Naive thymus-derived CD4-positive, alpha-beta T cell (primary cell): ENCODE measurements around the gene SRRM3. TPM values are rescaled to one million over a fixed set of nuclear protein-coding genes. Genes with fewer than 3 reads are reported as not detected.
"Not testable (repeated sequence)": the region's sequence is repeated elsewhere in the genome, so short reads cannot be mapped to it uniquely, and the experiment has no call there.

Experiments used
- ATAC-seq: fragments of 150-1000 bp; cut with Tn5 transposase; 2 replicates; pipeline ENCODE4 v1.10.0; 2021; ENCODE audit warnings: mild to moderate bottlenecking, moderate library complexity
- CTCF ChIA-PET: fragments of 350-600 bp; sonication (Branson Sonifier 250); formaldehyde crosslinking; loops from one replicate; lab custom pipeline; 2021; ENCODE audit warnings: antibody characterized with exemption; lab: Charles Lee
- POLR2A ChIA-PET: fragments of 350-600 bp; sonication (Branson Sonifier 250); formaldehyde crosslinking; loops from one replicate; lab custom pipeline; 2021; ENCODE audit warnings: antibody characterized with exemption, inconsistent platforms; lab: Charles Lee
- DNase-seq, 9 donors: peaks; one replicate each; pipeline versions ENCODE4 v3.0.0 to v3.0.0-alpha.2; 2020 to 2022; ENCODE audit warnings: mixed read lengths in 1 of 9
- H3K27ac ChIP-seq: one replicate; pipeline ENCODE4 v1.7.0; 2013; ENCODE audit warnings: mild to moderate bottlenecking, low read depth, low read length, moderate library complexity
- H3K27me3 ChIP-seq, 2 donors: one replicate each; pipeline ENCODE4 v1.7.0; 2013; ENCODE audit warnings: low read length in 2 of 2, mild to moderate bottlenecking in 2 of 2, moderate library complexity in 2 of 2; ENCODE audit not compliant: control insufficient read depth in 2 of 2, insufficient read depth in 2 of 2
- H3K36me3 ChIP-seq, 3 experiments: 1 replicate in 2 of 3; 2 replicates in 1 of 3; pipeline ENCODE4 v1.7.0; 2013; ENCODE audit warnings: low read length in 3 of 3, mild to moderate bottlenecking in 3 of 3, moderate library complexity in 1 of 3; ENCODE audit not compliant: insufficient read depth in 3 of 3, control insufficient read depth in 2 of 3
- H3K4me1 ChIP-seq, 2 donors: one replicate each; pipeline ENCODE4 v1.7.0; 2013; ENCODE audit warnings: low read length in 2 of 2, mild to moderate bottlenecking in 2 of 2, moderate library complexity in 1 of 2; ENCODE audit not compliant: control insufficient read depth in 2 of 2, insufficient read depth in 2 of 2
- H3K4me3 ChIP-seq: 2 replicates; pipeline ENCODE4 v1.7.0; 2013; ENCODE audit warnings: mild to moderate bottlenecking, low read length
- H3K9me3 ChIP-seq, 3 experiments: 1 replicate in 2 of 3; 2 replicates in 1 of 3; pipeline ENCODE4 v1.7.0; 2013; ENCODE audit warnings: low read length in 3 of 3; ENCODE audit not compliant: control insufficient read depth in 2 of 3
- H3K27ac Mint-ChIP-seq, 9 donors: one replicate each; pipeline ENCODE4 v1.8.0; 2020 to 2022; ENCODE audit warnings: mixed read lengths in 9 of 9, mild to moderate bottlenecking in 8 of 9, moderate library complexity in 5 of 9, inconsistent platforms in 2 of 9
- H3K27me3 Mint-ChIP-seq, 5 donors: one replicate each; pipeline ENCODE4 v1.8.0; 2021 to 2022; ENCODE audit warnings: mixed read lengths in 5 of 5, mild to moderate bottlenecking in 1 of 5
- H3K36me3 Mint-ChIP-seq, 5 donors: one replicate each; pipeline ENCODE4 v1.8.0; 2020 to 2022; ENCODE audit warnings: mixed read lengths in 5 of 5, mild to moderate bottlenecking in 3 of 5, inconsistent platforms in 1 of 5
- H3K4me1 Mint-ChIP-seq, 7 donors: one replicate each; pipeline ENCODE4 v1.8.0; 2020 to 2022; ENCODE audit warnings: mixed read lengths in 7 of 7, mild to moderate bottlenecking in 3 of 7, inconsistent platforms in 1 of 7
- H3K4me3 Mint-ChIP-seq, 10 donors: one replicate each; pipeline ENCODE4 v1.8.0; 2020 to 2022; ENCODE audit warnings: mild to moderate bottlenecking in 10 of 10, mixed read lengths in 10 of 10, moderate library complexity in 6 of 10, inconsistent platforms in 2 of 10
- H3K9me3 Mint-ChIP-seq, 11 donors: one replicate each; pipeline ENCODE4 v1.8.0; 2020 to 2022; ENCODE audit warnings: mixed read lengths in 11 of 11, mild to moderate bottlenecking in 4 of 11, inconsistent platforms in 1 of 11, moderate library complexity in 1 of 11
- intact Hi-C, 2 donors: fragments of 100-400 bp; cut with micrococcal nuclease; formaldehyde crosslinking; loops; one replicate each; pipeline ENCODE4 v1.15.1; 2023
- polyA plus RNA-seq, 2 donors: library from polyadenylated mRNA; unstranded; fragments of 300-500 nt; fragmentation: Illumina TruSeq; gene quantifications; one replicate each; pipeline ENCODE4 v1.2.3, GENCODE V29; 2021
- total RNA-seq, 6 experiments: library from RNA in 5 of 6; stranded (reverse) in 5 of 6; gene quantifications; 1 replicate in 5 of 6; 2 replicates in 1 of 6; pipeline ENCODE4 v1.2.3 and lab custom pipeline; 2021 to 2026

The SRRM3 gene
- total RNA-seq (not detected), polyA plus RNA-seq (not detected), total RNA-seq (lab: John Stamatoyannopoulos, UW) (not detected)

GRCh38 chr7:76201732-76202665, at the start of gene SRRM3:
TSS of gene SRRM3 (plus strand) at chr7:76201896. CDS start at chr7:76235067, 33,171 bp downstream.
- Mint-ChIP-seq H3K4me1 (peaks cover 0 to 2% (median 0%) of the 10 kb centered on the region in 7 donors), H3K4me3 (no peak within 1 kb of the TSS), H3K9me3 (peaks cover 0 to 4% (median 0%) of the 10 kb centered on the region in 11 donors), H3K27ac (peak within 1 kb of the TSS in 1 of 9 donors; percentile 38), H3K27me3 (peaks cover 3 to 42% (median 23%) of the 10 kb centered on the region in 5 donors), H3K36me3 (no peaks in the 10 kb centered on the region)
- no peaks in the 10 kb centered on the region for H3K27me3 ChIP-seq
- H3K27ac ChIP-seq: no peak within 1 kb of the TSS
- intact Hi-C loops: loop anchor here in 1 of 2 donors (1.0 to 2.0 kb wide), 2 partner anchors 23 to 36 kb away; no protein-coding TSS in a partner anchor
- peak; percentile 100 for ATAC-seq
- H3K9me3 ChIP-seq: no peaks in the 10 kb centered on the region
- H3K4me1 ChIP-seq: no peaks in the 10 kb centered on the region
- no peak within 1 kb of the TSS for H3K4me3 ChIP-seq
- ChIA-PET CTCF (interaction anchor here (0.7 kb wide), 2 partner anchors 9 to 407 kb away, joined by 3 to 4 read pairs; no protein-coding TSS in a partner anchor), POLR2A (no interaction called here)
- DNase-seq: peak; percentile 66 to 95 (median 84)
- H3K36me3 ChIP-seq: no peaks in the 10 kb centered on the region

- intact Hi-C loops: no loop called here
- Histone ChIP-seq H3K9me3 (no peaks in the 10 kb centered on the region), H3K27me3 (no peaks in the 10 kb centered on the region), H3K36me3 (no peaks in the 10 kb centered on the region), H3K4me3 (no peak overlapping the region), H3K4me1 (peaks cover 6 to 31% of the 10 kb centered on the region in 2 donors), H3K27ac (no peak overlapping the region)
- Mint-ChIP-seq H3K27me3 (no peaks in the 10 kb centered on the region), H3K36me3 (peaks cover 0 to 4% (median 0%) of the 10 kb centered on the region in 5 donors), H3K4me3 (peak overlapping the region in 1 of 10 donors; percentile 76), H3K9me3 (no peaks in the 10 kb centered on the region), H3K27ac (peak overlapping the region in 5 of 9 donors; percentile 12 to 61 (median 46)), H3K4me1 (peaks cover 20 to 52% (median 36%) of the 10 kb centered on the region in 7 donors)
- DNase-seq (no peak), ATAC-seq (no peak)
- POLR2A ChIA-PET: interaction anchor here (1.1 to 1.6 kb wide), 2 partner anchors 15 to 22 kb away, joined by 3 read pairs; no protein-coding TSS in a partner anchor
- CTCF ChIA-PET: no interaction called here
These were observed 49.8 kb upstream of the SRRM3 start for GRCh38 chr7:76151932-76152331.

GRCh38 chr7:76153571-76154230, 48.0 kb upstream of the SRRM3 start:
- H3K27ac ChIP-seq: peak overlapping the region; percentile 9
- Mint-ChIP-seq H3K4me3 (peak overlapping the region; percentile 9 to 76 (median 62)), H3K27ac (peak overlapping the region; percentile 52 to 92 (median 74)), H3K4me1 (peaks cover 22 to 52% (median 36%) of the 10 kb centered on the region in 7 donors)
- H3K36me3 ChIP-seq, intact Hi-C loops, H3K4me3 ChIP-seq, H3K9me3 Mint-ChIP-seq, H3K9me3 ChIP-seq, H3K27me3 Mint-ChIP-seq, H3K36me3 Mint-ChIP-seq, H3K27me3 ChIP-seq: not testable (repeated sequence)
- ChIA-PET CTCF (interaction anchor here (0.6 to 1.1 kb wide), 3 partner anchors 22 to 68 kb away, joined by 3 to 4 read pairs (median 3); no protein-coding TSS in a partner anchor), POLR2A (interaction anchor here (1.1 kb wide), 1 partner anchor 164 kb away, joined by 3 read pairs; no protein-coding TSS in a partner anchor)
- peaks cover 6 to 31% of the 10 kb centered on the region in 2 donors for H3K4me1 ChIP-seq
- peak in 7 of 9 donors; percentile 59 to 84 (median 76) for DNase-seq
- ATAC-seq: peak; percentile 81

- CTCF ChIA-PET: interaction anchor here (1.2 kb wide), 1 partner anchor 11 kb away, joined by 3 read pairs; no protein-coding TSS in a partner anchor
- no peak overlapping the region for H3K4me3 Mint-ChIP-seq
- DNase-seq (no peak), ATAC-seq (peak; percentile 68)
- H3K27me3 Mint-ChIP-seq: no peaks in the 10 kb centered on the region
- H3K9me3 Mint-ChIP-seq: peaks cover 0 to 1% (median 0%) of the 10 kb centered on the region in 11 donors
- no peak overlapping the region for H3K4me3 ChIP-seq
- H3K36me3 Mint-ChIP-seq: peaks cover 0 to 4% (median 0%) of the 10 kb centered on the region in 5 donors
- H3K27ac ChIP-seq: no peak overlapping the region
- H3K9me3 ChIP-seq: no peaks in the 10 kb centered on the region
- H3K27me3 ChIP-seq: no peaks in the 10 kb centered on the region
- H3K4me1 Mint-ChIP-seq: peaks cover 19 to 41% (median 31%) of the 10 kb centered on the region in 7 donors
- intact Hi-C loops: no loop called here
- peaks cover 6 to 22% of the 10 kb centered on the region in 2 donors for H3K4me1 ChIP-seq
- no peaks in the 10 kb centered on the region for H3K36me3 ChIP-seq
- POLR2A ChIA-PET: no interaction called here
- no peak overlapping the region for H3K27ac Mint-ChIP-seq
These were observed 45.8 kb upstream of the SRRM3 start for GRCh38 chr7:76155938-76156337.

GRCh38 chr7:76156992-76157685, 44.6 kb upstream of the SRRM3 start:
- POLR2A ChIA-PET, H3K27ac Mint-ChIP-seq, H3K9me3 ChIP-seq, H3K27me3 ChIP-seq, intact Hi-C loops, H3K27me3 Mint-ChIP-seq, H3K4me3 ChIP-seq, ATAC-seq, H3K36me3 Mint-ChIP-seq, H3K4me3 Mint-ChIP-seq, H3K9me3 Mint-ChIP-seq, H3K27ac ChIP-seq, DNase-seq, H3K36me3 ChIP-seq: not testable (repeated sequence)
- peaks cover 16 to 30% (median 28%) of the 10 kb centered on the region in 7 donors for H3K4me1 Mint-ChIP-seq
- H3K4me1 ChIP-seq: peaks cover 6 to 17% of the 10 kb centered on the region in 2 donors
- CTCF ChIA-PET: interaction anchor here (1.2 kb wide), 1 partner anchor 10 kb away, joined by 3 read pairs; no protein-coding TSS in a partner anchor

GRCh38 chr7:76158416-76158815, 43.3 kb upstream of the SRRM3 start:
- DNase-seq, ATAC-seq, H3K36me3 ChIP-seq, H3K9me3 Mint-ChIP-seq, H3K4me1 ChIP-seq, H3K9me3 ChIP-seq, H3K27ac ChIP-seq, H3K4me3 ChIP-seq, CTCF ChIA-PET, H3K27ac Mint-ChIP-seq, H3K27me3 Mint-ChIP-seq, H3K36me3 Mint-ChIP-seq, intact Hi-C loops, H3K27me3 ChIP-seq, H3K4me3 Mint-ChIP-seq: not testable (repeated sequence)
- peaks cover 11 to 20% (median 17%) of the 10 kb centered on the region in 7 donors for H3K4me1 Mint-ChIP-seq
- POLR2A ChIA-PET: interaction anchor here (0.6 kb wide), 1 partner anchor 40 kb away, joined by 4 read pairs; no protein-coding TSS in a partner anchor
